Adrenal gland (tissue), 5 donors: Measurements from ENCODE around the gene SNRNP70.

Experiments used
- POLR2A ChIP-seq, 2 donors: fragments of 450-650 bp; IDR thresholded peaks; one replicate each; pipeline ENCODE4 v1.6.1; 2017; ENCODE audit warnings: antibody characterized with exemption in 2 of 2, mild to moderate bottlenecking in 2 of 2, moderate library complexity in 1 of 2
- TF ChIP-seq, protein P1 (sequence below), 6 experiments: fragments of 450-650 bp in 4 of 6; fragments of 200-600 bp in 2 of 6; sonication (generic) in 1 of 6; IDR thresholded peaks; 1 replicate in 5 of 6; 2 replicates in 1 of 6; pipeline versions ENCODE4 v1.5.1 to v1.8.0; 2016 to 2021; ENCODE audit warnings: antibody characterized with exemption in 6 of 6, mild to moderate bottlenecking in 2 of 6, moderate library complexity in 1 of 6
- donor health status: DM: no; HTN: no; CAD: no.

DNA sequence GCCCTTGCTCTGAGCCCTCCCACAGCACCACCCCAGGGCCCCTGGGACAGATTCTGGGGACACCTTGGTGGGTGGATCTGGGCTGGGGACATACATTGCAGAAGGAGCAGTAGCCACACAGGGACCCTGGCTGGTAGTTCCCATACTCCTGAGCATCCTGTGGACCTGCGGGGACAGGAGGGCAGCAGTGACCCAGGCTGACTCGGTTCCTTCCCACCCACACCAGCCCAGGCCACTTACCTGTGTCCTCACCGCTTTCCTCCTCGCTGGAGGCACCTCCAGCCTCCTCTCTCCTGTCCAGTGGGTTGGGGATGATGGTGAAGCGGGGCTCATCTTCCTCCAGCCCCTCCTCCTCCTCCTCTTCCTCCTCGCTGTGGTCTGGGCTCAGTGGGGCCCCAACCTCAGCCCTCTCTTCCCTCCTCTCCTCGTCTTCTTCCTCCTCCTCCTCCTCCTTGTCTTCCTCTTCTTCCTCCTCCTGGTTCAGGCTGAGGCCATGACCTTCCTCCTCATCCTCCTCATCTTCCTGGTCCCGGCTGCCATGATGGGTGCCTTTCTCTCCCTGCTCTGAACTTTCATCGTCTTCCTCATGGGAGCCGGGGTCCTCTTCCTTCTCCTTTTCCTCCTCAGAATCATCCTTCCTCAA, 68.0 kb downstream of the SNRNP70 start:
- TF ChIP-seq, protein P1, sequence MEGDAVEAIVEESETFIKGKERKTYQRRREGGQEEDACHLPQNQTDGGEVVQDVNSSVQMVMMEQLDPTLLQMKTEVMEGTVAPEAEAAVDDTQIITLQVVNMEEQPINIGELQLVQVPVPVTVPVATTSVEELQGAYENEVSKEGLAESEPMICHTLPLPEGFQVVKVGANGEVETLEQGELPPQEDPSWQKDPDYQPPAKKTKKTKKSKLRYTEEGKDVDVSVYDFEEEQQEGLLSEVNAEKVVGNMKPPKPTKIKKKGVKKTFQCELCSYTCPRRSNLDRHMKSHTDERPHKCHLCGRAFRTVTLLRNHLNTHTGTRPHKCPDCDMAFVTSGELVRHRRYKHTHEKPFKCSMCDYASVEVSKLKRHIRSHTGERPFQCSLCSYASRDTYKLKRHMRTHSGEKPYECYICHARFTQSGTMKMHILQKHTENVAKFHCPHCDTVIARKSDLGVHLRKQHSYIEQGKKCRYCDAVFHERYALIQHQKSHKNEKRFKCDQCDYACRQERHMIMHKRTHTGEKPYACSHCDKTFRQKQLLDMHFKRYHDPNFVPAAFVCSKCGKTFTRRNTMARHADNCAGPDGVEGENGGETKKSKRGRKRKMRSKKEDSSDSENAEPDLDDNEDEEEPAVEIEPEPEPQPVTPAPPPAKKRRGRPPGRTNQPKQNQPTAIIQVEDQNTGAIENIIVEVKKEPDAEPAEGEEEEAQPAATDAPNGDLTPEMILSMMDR (IDR thresholded peaks at IDR 0.05), result no peak
- no peak for TF ChIP-seq POLR2A (IDR thresholded peaks at IDR 0.05)
